ENCODE results near the gene HS3ST4. TPM values are rescaled to one million over a fixed set of nuclear protein-coding genes. Genes with fewer than 3 reads are reported as not detected.

The HS3ST4 gene
- total RNA-seq, 3 donors from 2014 or later = 0.66 to 3.4 TPM; not detected in 1

DNA sequence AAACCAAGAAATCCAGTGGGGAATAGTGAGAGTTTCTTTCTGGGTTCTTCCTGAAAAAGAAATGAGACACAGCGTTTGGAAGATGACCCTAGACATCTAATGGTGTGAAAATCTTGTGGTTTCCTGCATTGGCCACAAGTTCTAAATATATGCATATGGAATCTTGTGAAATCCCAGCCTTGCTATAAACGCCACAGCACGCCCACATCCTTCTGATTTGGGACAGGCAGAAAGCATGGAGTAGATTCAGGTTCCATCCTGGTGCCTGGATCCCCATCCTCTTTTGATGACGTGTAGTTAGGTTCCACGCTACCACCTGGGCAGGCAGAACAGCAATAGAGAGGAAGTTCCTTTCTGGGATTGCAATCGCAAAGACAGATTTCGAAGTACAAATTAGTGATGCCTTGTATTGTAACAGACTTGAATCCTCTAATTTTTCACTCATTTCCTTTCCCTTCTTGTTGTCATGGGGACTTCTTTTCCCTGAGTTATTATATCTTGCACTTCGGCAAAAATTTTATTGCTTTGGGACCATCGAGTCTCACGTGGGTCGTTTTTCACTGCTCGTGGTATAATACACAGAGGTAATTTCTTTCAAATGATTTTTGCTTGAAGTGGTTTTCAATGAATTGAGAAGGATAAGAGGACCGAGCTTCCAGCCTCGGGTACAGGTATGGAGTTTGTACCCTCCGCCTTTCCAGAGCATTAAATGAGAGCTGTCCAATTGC lies 37.6 kb downstream of the HS3ST4 start:
- Histone ChIP-seq H3K4me3 (no peak overlapping the region), H3K9me3 (no peaks in the 10 kb centered on the region), H3K27me3 (no peaks in the 10 kb centered on the region), H3K4me1 (no peaks in the 10 kb centered on the region), H3K27ac (no peak overlapping the region), H3K36me3 (no peaks in the 10 kb centered on the region)
- no peak for DNase-seq (ENCODE audit: low spot score in 2 of 2)
- TF ChIP-seq, protein P1, sequence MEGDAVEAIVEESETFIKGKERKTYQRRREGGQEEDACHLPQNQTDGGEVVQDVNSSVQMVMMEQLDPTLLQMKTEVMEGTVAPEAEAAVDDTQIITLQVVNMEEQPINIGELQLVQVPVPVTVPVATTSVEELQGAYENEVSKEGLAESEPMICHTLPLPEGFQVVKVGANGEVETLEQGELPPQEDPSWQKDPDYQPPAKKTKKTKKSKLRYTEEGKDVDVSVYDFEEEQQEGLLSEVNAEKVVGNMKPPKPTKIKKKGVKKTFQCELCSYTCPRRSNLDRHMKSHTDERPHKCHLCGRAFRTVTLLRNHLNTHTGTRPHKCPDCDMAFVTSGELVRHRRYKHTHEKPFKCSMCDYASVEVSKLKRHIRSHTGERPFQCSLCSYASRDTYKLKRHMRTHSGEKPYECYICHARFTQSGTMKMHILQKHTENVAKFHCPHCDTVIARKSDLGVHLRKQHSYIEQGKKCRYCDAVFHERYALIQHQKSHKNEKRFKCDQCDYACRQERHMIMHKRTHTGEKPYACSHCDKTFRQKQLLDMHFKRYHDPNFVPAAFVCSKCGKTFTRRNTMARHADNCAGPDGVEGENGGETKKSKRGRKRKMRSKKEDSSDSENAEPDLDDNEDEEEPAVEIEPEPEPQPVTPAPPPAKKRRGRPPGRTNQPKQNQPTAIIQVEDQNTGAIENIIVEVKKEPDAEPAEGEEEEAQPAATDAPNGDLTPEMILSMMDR (IDR thresholded peaks at IDR 0.05) = no peak
- TF ChIP-seq POLR2A (IDR thresholded peaks at IDR 0.05) = no peak
- TF ChIP-seq POLR2AphosphoS5 (IDR thresholded peaks at IDR 0.05) = no peak
- intact Hi-C loops (cut with DNase I; ENCODE audit: low total_unique reads) = no loop called here

DNA sequence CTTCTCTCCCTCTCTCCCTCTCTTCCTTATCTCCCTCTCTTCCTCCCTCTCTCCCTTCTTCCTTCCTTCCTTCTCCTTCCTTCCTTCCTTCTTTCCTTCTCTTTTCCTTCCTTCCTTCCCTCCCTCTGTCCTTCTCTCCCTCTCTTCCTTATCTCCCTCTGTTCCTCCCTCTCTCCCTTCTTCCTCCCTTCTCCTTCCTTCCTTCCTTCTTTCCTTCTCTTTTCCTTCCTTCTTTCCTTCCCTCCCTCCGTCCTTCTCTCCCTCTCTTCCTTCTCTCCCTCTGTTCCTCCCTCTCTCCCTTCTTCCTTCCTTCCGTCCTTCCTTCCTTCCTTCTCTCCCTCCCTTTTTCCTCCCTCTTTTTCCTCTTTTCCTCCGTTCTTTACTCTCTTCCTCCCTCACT lies 38.6 kb downstream of the HS3ST4 start:
- intact Hi-C loops (cut with DNase I; ENCODE audit: low total_unique reads) = no loop called here
- no peak for DNase-seq (ENCODE audit: low spot score in 2 of 2)
- H3K36me3 ChIP-seq = no peaks in the 10 kb centered on the region
- no peaks in the 10 kb centered on the region for H3K9me3 ChIP-seq
- H3K27me3 ChIP-seq = no peaks in the 10 kb centered on the region
- no peak overlapping the region for H3K27ac ChIP-seq
- H3K4me1 ChIP-seq = no peaks in the 10 kb centered on the region
- H3K4me3 ChIP-seq = no peak overlapping the region
- TF ChIP-seq POLR2AphosphoS5 (IDR thresholded peaks at IDR 0.05) (no peak), POLR2A (IDR thresholded peaks at IDR 0.05) (no peak)
- TF ChIP-seq, protein P1 (IDR thresholded peaks at IDR 0.05) = no peak

DNA sequence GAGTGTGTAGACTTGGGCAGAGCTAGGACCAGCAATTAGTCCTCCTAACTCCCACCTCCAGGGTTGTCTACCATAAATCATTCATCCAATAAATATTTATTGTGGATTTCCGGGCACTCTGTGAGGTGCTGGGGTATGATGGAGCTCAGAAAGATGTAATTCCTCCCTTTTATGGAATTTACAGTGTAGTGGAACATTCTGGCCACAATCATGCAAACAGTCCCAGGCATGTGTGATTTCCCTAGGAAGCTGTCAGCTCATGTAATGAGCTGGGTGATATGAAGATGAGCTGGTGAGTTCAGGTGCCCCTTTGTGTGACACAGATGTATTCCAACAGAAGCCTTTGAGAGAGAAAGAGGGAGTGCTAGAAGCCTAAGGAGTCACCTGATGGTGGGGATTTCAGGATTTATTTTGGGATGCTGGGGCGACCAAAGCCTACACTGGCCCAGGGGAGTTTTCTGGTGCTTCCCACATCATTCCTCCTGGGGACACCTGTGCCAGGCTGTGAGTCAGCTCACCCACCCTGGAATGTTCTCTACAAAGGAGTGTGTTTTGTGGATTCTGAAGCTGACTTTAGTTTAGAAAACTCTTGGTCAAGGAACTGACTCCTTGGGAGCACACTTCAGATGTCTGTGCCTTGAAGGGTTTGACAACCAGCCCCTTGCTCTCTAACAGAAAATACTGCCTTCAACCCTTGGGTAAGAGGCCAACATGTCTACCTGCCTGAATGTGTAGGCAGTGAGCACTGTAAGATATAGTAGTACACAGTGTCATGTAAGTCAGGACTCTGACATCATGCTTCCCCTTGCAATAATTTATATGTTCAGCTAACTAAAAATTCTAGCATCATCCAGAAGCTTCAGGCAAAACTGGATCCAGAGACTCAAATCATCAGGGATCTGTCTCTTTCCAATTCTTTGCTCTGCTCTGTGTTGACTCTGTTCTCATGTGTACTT lies 42.9 kb downstream of the HS3ST4 start:
- Histone ChIP-seq H3K27me3 (no peaks in the 10 kb centered on the region), H3K27ac (no peak overlapping the region), H3K4me1 (no peaks in the 10 kb centered on the region), H3K4me3 (no peak overlapping the region), H3K36me3 (no peaks in the 10 kb centered on the region), H3K9me3 (no peaks in the 10 kb centered on the region)
- no peak for DNase-seq (ENCODE audit: low spot score in 2 of 2)
- TF ChIP-seq, protein P1 (IDR thresholded peaks at IDR 0.05) = no peak
- TF ChIP-seq POLR2A (IDR thresholded peaks at IDR 0.05) = no peak
- no peak for TF ChIP-seq POLR2AphosphoS5 (IDR thresholded peaks at IDR 0.05)
- intact Hi-C loops (cut with DNase I; ENCODE audit: low total_unique reads) = loop anchor here (5.0 kb wide), 1 partner anchor 1833 kb away; no protein-coding TSS in a partner anchor

DNA sequence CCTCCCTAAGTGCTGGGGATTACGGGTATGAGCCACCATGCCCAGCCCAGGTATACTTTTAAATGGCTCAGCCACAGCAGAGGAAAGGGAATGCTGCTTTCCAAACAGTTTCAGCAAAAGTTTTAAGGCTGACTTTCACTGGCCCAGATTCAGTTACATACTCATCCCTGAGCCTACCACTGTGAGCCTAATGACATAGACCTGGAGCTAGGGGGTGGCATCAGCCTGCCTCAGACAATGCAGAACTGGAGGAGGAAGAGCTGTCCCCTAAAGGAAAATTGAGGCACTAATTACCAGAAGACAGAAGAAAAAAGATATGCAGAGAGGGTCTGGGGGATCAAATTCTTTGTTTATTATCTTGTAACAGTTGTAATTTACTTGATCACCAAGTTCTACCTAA lies 43.9 kb downstream of the HS3ST4 start:
- DNase-seq (ENCODE audit: low spot score in 2 of 2) = no peak
- H3K27ac ChIP-seq = no peak overlapping the region
- H3K4me1 ChIP-seq = no peaks in the 10 kb centered on the region
- H3K9me3 ChIP-seq = no peaks in the 10 kb centered on the region
- no peaks in the 10 kb centered on the region for H3K27me3 ChIP-seq
- TF ChIP-seq, protein P1 (IDR thresholded peaks at IDR 0.05) = no peak
- TF ChIP-seq POLR2AphosphoS5 (IDR thresholded peaks at IDR 0.05) (no peak), POLR2A (IDR thresholded peaks at IDR 0.05) (no peak)
- H3K36me3 ChIP-seq = no peaks in the 10 kb centered on the region
- intact Hi-C loops (cut with DNase I; ENCODE audit: low total_unique reads) = loop anchor here (5.0 kb wide), 1 partner anchor 1832 kb away; no protein-coding TSS in a partner anchor
- H3K4me3 ChIP-seq = no peak overlapping the region
